Measurements from ENCODE around the gene TECPR2. TPM values are rescaled to one million over a fixed set of nuclear protein-coding genes. Genes with fewer than 3 reads are reported as not detected.

The TECPR2 gene
- total RNA-seq, 2 donors from 2014 or later, result 8.4 to 16.6 TPM

DNA sequence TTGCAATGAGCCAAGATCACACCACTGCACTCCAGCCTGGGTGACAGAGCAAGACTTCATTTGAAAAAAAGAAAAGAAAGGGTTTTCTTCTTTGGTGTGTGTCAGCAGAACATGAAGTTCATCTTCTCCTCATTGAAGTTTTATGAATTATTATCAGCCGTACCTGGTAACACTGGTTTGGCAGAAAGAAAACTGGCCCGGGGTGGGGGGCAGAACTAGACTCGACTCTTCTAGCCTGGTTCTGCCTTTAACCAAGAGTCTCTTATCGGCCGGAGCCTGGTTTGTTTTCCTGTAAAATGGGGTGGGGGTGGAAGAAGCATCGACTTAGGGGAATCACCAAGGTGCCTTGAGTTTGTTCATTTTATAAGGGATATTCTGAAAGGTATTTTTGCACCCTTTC is 64.1 kb downstream of the TECPR2 start:
- DNase-seq, result no peak
- no peak overlapping the region for H3K4me3 Mint-ChIP-seq
- H3K27me3 Mint-ChIP-seq, result no peaks in the 10 kb centered on the region
- no peaks in the 10 kb centered on the region for H3K36me3 Mint-ChIP-seq (ENCODE audit: low read depth)
- ATAC-seq, result no peak
- H3K27ac Mint-ChIP-seq, result no peak overlapping the region
- no peaks in the 10 kb centered on the region for H3K4me1 Mint-ChIP-seq
- no peaks in the 10 kb centered on the region for H3K9me3 ChIP-seq (ENCODE audit: control insufficient read depth, low read length, poor library complexity, severe bottlenecking)

DNA sequence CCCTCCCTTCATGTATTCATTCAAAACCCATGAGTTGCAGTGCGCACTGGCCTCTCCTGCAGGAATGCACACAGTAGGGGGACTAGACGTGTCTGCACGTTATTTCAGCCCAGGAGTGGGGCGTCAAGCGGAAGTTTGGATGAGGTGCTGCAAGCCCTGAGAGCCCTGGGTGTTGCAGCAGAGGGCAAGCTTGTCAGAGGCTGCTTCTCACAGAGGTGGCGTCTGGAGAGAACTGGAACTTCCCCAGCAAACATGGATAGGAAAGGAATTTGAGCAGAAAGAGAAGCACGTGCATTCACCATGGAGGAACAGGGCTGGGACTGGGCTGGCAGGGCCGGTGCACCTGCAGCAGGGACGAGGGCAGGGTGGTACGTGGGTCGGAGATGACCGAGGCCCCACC is 64.9 kb downstream of the TECPR2 start:
- ATAC-seq (no peak), DNase-seq (no peak)
- H3K4me1 Mint-ChIP-seq, result no peaks in the 10 kb centered on the region
- H3K36me3 Mint-ChIP-seq (ENCODE audit: low read depth), result no peaks in the 10 kb centered on the region
- H3K4me3 Mint-ChIP-seq, result no peak overlapping the region
- H3K27ac Mint-ChIP-seq, result no peak overlapping the region
- H3K27me3 Mint-ChIP-seq, result no peaks in the 10 kb centered on the region
- H3K9me3 ChIP-seq (ENCODE audit: control insufficient read depth, low read length, poor library complexity, severe bottlenecking), result no peaks in the 10 kb centered on the region

DNA sequence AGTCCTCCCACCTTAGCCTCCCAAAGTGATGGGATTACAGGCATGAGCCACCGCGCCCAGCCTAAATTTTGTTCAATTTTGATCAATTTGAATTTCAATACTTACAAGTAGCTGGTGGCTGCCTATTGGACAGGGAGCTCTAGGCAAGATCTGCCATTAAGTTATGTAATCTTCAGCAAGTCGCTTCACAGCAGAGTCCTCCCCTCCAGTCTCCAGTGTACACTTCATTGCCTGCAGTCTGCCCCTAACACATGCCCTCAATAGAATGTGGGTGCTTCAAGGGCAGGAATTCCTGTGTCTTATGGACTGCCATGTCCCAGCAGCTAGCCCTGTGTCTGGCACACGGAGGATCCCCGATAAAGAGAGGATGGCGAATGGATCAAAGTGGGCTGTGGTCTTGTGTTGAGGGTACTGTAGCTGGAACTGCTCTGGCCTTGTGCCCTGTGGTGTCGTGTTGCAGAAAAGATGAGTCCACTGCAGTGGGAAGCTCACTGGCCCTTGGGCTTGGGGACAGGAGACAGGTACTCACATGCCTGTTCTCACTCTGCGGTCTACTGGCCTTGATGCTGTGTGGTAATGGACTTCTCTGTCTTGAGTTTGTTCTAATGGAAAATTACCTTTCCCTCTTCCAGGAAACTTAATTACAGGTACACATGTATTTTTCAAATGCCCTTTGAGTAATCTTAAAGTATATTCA is 67.6 kb downstream of the TECPR2 start:
- no peaks in the 10 kb centered on the region for H3K36me3 Mint-ChIP-seq (ENCODE audit: low read depth)
- ATAC-seq (no peak), DNase-seq (no peak)
- H3K4me3 Mint-ChIP-seq, result no peak overlapping the region
- no peak overlapping the region for H3K27ac Mint-ChIP-seq
- H3K9me3 ChIP-seq (ENCODE audit: control insufficient read depth, low read length, poor library complexity, severe bottlenecking), result no peaks in the 10 kb centered on the region
- no peaks in the 10 kb centered on the region for H3K4me1 Mint-ChIP-seq
- no peaks in the 10 kb centered on the region for H3K27me3 Mint-ChIP-seq

DNA sequence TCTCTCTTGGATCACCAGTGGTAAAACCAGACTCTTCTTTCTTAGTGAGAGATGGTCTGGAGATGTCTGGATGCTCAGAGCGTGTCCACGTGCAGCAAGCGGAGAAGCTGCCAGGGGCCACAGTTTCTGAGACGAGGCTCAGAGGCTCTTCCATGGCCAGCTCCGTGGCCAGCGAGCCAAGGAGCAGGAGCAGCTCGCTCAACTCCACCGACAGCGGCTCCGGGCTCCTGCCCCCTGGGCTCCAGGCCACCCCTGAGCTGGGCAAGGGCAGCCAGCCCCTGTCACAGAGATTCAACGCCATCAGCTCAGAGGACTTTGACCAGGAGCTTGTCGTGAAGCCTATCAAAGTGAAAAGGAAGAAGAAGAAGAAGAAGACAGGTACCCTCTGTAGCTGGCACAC is 69.0 kb downstream of the TECPR2 start:
- no peak for DNase-seq
- Mint-ChIP-seq H3K4me1 (no peaks in the 10 kb centered on the region), H3K4me3 (no peak overlapping the region), H3K27me3 (no peaks in the 10 kb centered on the region), H3K27ac (no peak overlapping the region), H3K36me3 (ENCODE audit: low read depth) (no peaks in the 10 kb centered on the region)
- H3K9me3 ChIP-seq (ENCODE audit: control insufficient read depth, low read length, poor library complexity, severe bottlenecking), result no peaks in the 10 kb centered on the region
- ATAC-seq, result no peak

DNA sequence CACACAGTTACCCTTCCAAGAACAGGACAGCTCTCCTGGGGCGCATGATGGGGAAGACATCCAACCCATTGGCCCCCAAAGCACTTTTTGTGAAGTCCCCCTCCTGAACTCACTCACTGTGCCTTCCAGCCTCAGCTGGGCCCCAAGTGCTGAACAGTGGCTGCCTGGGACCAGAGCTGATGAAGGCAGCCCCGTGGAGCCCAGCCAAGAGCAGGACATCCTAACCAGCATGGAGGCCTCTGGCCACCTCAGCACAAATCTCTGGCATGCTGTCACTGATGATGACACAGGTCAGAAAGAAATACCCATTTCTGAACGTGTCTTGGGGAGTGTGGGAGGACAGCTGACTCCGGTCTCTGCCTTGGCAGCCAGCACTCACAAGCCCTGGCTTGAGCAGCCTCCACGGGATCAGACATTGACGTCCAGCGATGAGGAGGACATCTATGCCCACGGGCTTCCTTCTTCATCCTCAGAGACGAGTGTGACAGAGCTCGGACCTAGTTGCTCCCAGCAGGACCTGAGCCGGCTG is 72.0 kb downstream of the TECPR2 start:
- Mint-ChIP-seq H3K4me3 (no peak overlapping the region), H3K4me1 (peaks cover 3% of the 10 kb centered on the region), H3K27me3 (no peaks in the 10 kb centered on the region), H3K36me3 (ENCODE audit: low read depth) (peaks cover under 1% of the 10 kb centered on the region), H3K27ac (no peak overlapping the region)
- no peak for ATAC-seq
- DNase-seq, result no peak
- no peaks in the 10 kb centered on the region for H3K9me3 ChIP-seq (ENCODE audit: control insufficient read depth, low read length, poor library complexity, severe bottlenecking)

DNA sequence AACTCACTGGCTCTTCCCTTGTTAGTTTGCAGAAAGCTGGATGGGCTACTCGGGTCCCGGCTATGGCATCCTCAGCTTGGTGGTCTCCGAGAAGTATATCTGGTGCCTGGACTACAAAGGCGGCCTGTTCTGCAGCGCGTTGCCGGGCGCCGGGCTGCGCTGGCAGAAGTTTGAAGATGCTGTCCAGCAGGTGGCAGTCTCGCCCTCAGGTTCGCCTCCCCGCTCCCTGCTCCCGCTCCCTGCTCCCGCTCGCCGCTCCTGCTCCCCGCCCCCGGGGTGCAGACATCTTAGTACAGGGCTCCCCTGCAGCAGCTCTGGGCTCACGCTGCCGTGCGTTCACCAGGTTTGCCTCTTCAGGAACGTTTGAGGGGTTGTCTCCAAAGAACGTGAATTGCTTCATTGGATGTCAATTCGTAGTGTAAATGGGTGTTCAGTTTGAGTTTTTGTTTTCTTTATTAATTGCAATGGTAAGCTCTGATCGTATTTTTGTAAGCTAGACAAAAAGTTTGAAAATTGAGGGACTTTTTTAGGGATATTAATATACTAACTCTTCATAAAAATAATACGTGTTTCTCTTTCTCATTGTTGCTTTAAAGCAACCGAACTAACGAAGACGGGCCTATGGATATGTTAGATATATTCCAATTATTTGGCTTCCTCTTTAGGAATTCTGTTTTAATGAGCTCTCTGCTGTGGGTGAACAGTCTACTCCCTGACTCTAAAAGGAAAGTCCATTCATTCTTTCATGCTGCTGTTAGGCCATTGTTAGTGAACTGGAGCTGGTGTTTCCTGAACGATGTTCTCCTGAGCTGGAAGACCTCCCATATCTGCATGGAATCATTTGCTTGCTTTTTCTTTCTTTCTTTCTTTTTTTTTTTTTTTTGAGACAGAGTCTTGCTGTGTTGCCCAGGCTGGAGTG is 75.5 kb downstream of the TECPR2 start:
- H3K9me3 ChIP-seq (ENCODE audit: control insufficient read depth, low read length, poor library complexity, severe bottlenecking), result no peaks in the 10 kb centered on the region
- H3K4me1 Mint-ChIP-seq, result peaks cover 4% of the 10 kb centered on the region
- H3K27me3 Mint-ChIP-seq, result no peaks in the 10 kb centered on the region
- DNase-seq (peak; percentile 48 to 66 (median 50)), ATAC-seq (peak; percentile 94)
- H3K36me3 Mint-ChIP-seq (ENCODE audit: low read depth), result peaks cover 4% of the 10 kb centered on the region
- H3K27ac Mint-ChIP-seq, result no peak overlapping the region
- peak overlapping the region; percentile 15 for H3K4me3 Mint-ChIP-seq

DNA sequence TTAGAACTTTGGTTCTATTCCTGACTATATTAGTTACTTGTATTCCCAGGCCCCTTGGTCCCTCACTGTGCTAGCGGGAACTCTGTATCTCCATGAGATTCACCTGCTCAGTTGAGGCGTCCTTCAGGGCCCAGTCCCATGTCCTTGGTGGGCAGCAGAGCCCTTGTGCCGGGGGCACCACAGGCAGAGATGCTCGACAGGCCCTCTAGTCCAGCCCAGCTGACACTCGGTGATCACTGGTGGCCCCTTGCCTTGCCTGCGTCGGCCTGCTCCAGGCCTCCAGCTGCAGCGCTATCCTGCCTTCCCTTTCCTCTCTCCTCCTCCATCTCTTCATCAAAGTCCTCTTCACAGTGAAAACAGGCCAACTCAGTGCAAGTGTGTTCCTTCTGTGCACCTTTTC is 76.8 kb downstream of the TECPR2 start:
- H3K27me3 Mint-ChIP-seq, result no peaks in the 10 kb centered on the region
- DNase-seq (no peak), ATAC-seq (no peak)
- no peak overlapping the region for H3K4me3 Mint-ChIP-seq
- no peaks in the 10 kb centered on the region for H3K9me3 ChIP-seq (ENCODE audit: control insufficient read depth, low read length, poor library complexity, severe bottlenecking)
- H3K27ac Mint-ChIP-seq, result peak overlapping the region; percentile 53
- H3K36me3 Mint-ChIP-seq (ENCODE audit: low read depth), result peaks cover 4% of the 10 kb centered on the region
- peaks cover 4% of the 10 kb centered on the region for H3K4me1 Mint-ChIP-seq

DNA sequence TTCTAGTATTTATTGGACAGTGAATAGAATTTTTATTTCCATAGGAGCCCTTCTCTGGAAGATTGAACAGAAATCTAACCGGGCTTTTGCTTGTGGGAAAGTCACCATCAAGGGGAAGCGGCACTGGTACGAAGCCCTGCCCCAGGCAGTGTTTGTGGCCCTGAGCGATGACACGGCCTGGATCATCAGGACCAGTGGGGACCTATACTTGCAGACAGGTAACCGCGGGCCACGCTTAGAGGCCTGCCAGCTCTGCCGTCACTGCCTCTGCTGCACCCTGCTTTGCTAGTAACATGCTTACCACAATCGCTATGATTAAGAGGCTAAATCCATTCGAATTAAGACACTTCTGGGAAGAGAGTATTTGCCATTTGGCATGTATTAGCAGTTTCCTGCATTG is 77.7 kb downstream of the TECPR2 start:
- Mint-ChIP-seq H3K4me3 (no peak overlapping the region), H3K27ac (no peak overlapping the region), H3K4me1 (peaks cover 7% of the 10 kb centered on the region), H3K27me3 (no peaks in the 10 kb centered on the region), H3K36me3 (ENCODE audit: low read depth) (peaks cover 5% of the 10 kb centered on the region)
- no peaks in the 10 kb centered on the region for H3K9me3 ChIP-seq (ENCODE audit: control insufficient read depth, low read length, poor library complexity, severe bottlenecking)
- DNase-seq (no peak), ATAC-seq (no peak)

DNA sequence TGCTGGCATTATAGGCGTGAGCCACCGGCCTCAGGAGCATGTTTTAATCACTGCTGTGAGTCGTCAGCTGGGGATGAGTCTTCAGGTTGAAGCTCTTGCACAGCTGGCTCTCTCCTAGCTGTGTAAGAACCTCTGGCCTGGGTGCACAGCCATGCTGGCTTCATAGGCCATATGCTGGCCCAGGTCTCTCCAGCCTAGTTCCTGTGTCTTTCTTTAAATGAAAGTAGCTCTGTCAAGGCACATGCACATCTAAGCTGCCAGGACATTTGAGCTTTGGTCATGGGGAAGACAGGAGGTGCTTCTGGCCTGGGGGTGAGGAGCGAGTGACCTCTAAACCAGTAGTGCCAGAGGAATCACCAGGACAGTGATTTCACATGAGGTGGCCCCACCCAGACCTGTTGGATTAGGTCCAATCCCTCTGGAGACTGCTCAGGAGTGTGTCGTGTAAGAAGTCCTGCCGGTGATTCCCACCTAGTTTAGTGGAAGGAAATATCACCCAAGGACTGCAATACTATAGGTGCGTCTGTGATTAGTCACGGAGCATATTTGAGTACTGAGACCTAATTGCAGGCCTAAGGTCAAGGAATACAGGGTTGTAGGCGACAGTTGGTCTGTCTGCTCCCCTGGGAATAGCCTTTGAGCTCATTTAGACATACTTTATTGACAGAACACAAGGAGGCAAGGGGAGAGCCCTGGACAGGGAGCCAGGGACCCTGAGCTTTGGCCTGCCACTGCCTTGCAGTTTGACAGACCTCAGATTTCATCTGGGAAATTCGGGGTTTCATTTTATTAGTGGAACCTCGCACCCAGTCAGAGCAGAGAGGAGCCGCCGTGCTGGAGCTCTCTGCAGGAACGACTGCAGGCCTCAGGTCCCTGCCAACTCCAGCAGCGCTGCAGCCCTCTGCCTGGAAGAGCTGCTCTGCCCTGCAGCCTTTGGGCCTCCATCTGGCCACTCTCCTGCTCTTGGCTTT is 79.8 kb downstream of the TECPR2 start:
- no peak overlapping the region for H3K4me3 Mint-ChIP-seq
- no peak overlapping the region for H3K27ac Mint-ChIP-seq
- no peaks in the 10 kb centered on the region for H3K27me3 Mint-ChIP-seq
- ATAC-seq, result no peak
- H3K4me1 Mint-ChIP-seq, result peaks cover 7% of the 10 kb centered on the region
- H3K36me3 Mint-ChIP-seq (ENCODE audit: low read depth), result peaks cover 5% of the 10 kb centered on the region
- no peaks in the 10 kb centered on the region for H3K9me3 ChIP-seq (ENCODE audit: control insufficient read depth, low read length, poor library complexity, severe bottlenecking)
- DNase-seq, result no peak

DNA sequence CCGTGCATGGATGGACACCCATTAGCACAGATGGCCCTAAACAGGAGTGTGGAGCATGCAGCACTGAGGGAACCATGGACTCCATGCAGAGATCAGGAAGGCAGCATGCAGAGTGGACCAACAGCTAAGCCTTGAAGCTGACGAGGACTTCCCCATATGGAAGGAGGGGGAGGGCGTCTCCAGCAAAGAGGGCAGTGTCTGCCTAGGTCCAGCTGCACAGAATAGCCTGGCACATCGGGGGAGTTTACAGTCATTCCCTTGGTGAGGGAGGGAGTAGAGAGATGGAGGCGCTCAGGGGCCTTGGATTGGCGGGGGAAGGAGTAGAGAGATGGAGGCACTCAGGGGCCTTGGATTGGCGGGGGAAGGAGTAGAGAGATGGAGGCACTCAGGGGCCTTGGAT is 82.3 kb downstream of the TECPR2 start:
- Mint-ChIP-seq H3K36me3 (ENCODE audit: low read depth) (peaks cover 3% of the 10 kb centered on the region), H3K27me3 (no peaks in the 10 kb centered on the region), H3K4me1 (peaks cover 3% of the 10 kb centered on the region), H3K4me3 (no peak overlapping the region), H3K27ac (peak overlapping the region; percentile 24)
- no peak for ATAC-seq
- no peaks in the 10 kb centered on the region for H3K9me3 ChIP-seq (ENCODE audit: control insufficient read depth, low read length, poor library complexity, severe bottlenecking)
- DNase-seq, result no peak

DNA sequence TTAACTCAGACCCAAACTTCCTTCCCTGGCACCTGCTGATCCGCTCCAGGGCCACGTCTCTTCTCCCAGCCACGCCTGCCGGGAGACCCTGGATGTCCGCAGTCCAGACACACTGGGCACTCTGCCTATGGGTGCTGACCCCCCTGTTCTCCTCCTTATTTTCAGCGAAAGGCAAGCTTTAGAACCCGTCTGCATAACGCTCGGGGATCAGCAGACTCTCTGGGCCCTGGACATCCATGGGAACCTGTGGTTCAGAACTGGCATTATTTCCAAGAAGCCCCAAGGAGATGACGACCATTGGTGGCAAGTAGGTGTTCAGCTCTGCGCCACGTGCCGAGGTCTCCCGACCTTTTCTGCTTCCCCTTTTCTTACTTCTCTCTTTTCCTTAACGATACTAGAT is 82.9 kb downstream of the TECPR2 start:
- Mint-ChIP-seq H3K4me3 (no peak overlapping the region), H3K27me3 (no peaks in the 10 kb centered on the region), H3K27ac (no peak overlapping the region), H3K36me3 (ENCODE audit: low read depth) (peaks cover 4% of the 10 kb centered on the region), H3K4me1 (peaks cover 3% of the 10 kb centered on the region)
- ATAC-seq, result no peak
- no peaks in the 10 kb centered on the region for H3K9me3 ChIP-seq (ENCODE audit: control insufficient read depth, low read length, poor library complexity, severe bottlenecking)
- DNase-seq, result no peak

DNA sequence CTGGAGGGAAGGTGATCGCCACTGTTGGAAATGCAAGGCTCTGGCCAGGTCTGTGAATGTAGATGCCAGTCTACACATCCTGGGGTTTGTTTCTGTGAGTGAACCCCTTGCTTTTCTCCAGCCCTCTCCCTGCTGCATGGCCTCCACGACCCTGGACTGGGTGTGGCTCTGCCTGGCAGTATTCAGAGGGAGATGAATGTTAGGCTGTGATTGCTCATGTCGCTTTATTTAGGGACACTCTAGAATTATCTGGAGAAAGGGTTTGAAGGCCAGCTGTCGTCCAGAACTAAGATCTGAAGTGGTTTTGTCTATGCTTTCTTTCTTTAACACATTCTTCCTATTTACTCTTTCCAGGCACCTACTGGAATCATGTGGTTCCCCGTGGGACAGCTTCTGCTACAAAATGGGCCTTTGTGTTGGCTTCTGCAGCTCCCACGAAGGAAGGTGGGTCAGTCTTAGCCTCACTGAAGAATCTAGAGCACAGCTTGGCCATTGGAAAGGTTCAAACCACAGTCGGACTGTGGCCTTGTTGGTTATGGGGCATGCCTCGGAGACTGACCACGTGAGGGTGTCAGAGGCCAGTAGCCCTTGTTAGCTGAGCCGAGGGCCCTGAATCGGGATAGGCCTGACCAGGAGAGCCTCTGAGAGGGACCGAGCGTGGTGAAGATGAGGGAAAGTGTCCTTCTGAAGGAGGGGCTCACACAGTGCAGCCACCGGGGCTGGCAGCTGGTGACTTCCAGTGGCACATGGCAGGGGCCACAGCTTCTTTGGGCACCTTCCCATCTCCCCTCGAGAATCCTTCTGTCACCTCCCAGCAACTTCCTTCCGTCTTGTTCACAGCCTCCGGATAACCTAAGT is 87.7 kb downstream of the TECPR2 start:
- Mint-ChIP-seq H3K27ac (no peak overlapping the region), H3K36me3 (ENCODE audit: low read depth) (peaks cover 2% of the 10 kb centered on the region), H3K27me3 (no peaks in the 10 kb centered on the region), H3K4me1 (no peaks in the 10 kb centered on the region), H3K4me3 (no peak overlapping the region)
- DNase-seq, result no peak
- no peak for ATAC-seq
- no peaks in the 10 kb centered on the region for H3K9me3 ChIP-seq (ENCODE audit: control insufficient read depth, low read length, poor library complexity, severe bottlenecking)
